HEK293 (cell line): ENCODE data around the gene KPNA1.
A peak's percentile ranks its signal among the peaks of the same experiment; 100 is the strongest.

ENCODE experiments used
- CTCF ChIA-PET: fragments of 350-600 bp; formaldehyde crosslinking; extraction: SDS; loops from one replicate; lab custom pipeline; 2021; ENCODE audit warnings: antibody characterized with exemption; lab: Yijun Ruan, JAX
- POLR2A ChIA-PET: fragments of 300-600 bp; formaldehyde crosslinking; extraction: SDS; loops from one replicate; lab custom pipeline; 2020; ENCODE audit warnings: antibody characterized with exemption, inconsistent platforms; lab: Yijun Ruan, JAX
- H3K27ac ChIP-seq: fragments of 200-500 bp; sonication (Bioruptor generic); 2 replicates; pipeline ENCODE4 v1.5.1; 2014; ENCODE audit warnings: low read depth, low read length, control low read depth, inconsistent platforms; ENCODE audit errors: extremely low read depth
- H3K36me3 ChIP-seq, 2 experiments: fragments of 200-500 bp in 1 of 2; sonication (Bioruptor generic) in 1 of 2; 1 replicate in 1 of 2; 2 replicates in 1 of 2; pipeline ENCODE4 v1.5.1; 2014 to 2017; ENCODE audit warnings: inconsistent platforms in 2 of 2, low read length in 2 of 2; ENCODE audit not compliant: control insufficient read depth in 2 of 2, insufficient read depth in 1 of 2
- H3K4me1 ChIP-seq: fragments of 200-500 bp; sonication (Bioruptor generic); 2 replicates; pipeline ENCODE4 v1.5.1; 2014; ENCODE audit warnings: mild to moderate bottlenecking, low read length, inconsistent platforms; ENCODE audit not compliant: control insufficient read depth, insufficient read depth
- H3K4me3 ChIP-seq: 2 replicates; pipeline ENCODE4 v1.5.1; 2011; ENCODE audit warnings: low read depth, mild to moderate bottlenecking, control low read depth, low read length, moderate library complexity
- H3K9me3 ChIP-seq: fragments of 200-500 bp; sonication (Bioruptor generic); 2 replicates; pipeline ENCODE4 v1.5.1; 2014; ENCODE audit warnings: low read depth, low read length, inconsistent platforms; ENCODE audit not compliant: control insufficient read depth, insufficient read depth
- GLI4 ChIP-seq: fragments of 450-650 bp; formaldehyde crosslinking; IDR thresholded peaks from 2 replicates; pipeline ENCODE4 v1.5.1; 2016; ENCODE audit warnings: missing biosample characterization, missing genetic modification characterization
- GLIS1 ChIP-seq: fragments of 450-650 bp; formaldehyde crosslinking; IDR thresholded peaks from 2 replicates; pipeline ENCODE4 v1.5.1; 2016; ENCODE audit warnings: missing biosample characterization, missing genetic modification characterization
- HOXC10 ChIP-seq: sonication (generic); formaldehyde crosslinking; IDR thresholded peaks from 2 replicates; pipeline ENCODE4 v1.8.1; 2023; ENCODE audit warnings: mild to moderate bottlenecking, missing genetic modification reagents
- MYNN ChIP-seq: fragments of 450-650 bp; formaldehyde crosslinking; IDR thresholded peaks from 2 replicates; pipeline ENCODE4 v1.5.1; 2016; ENCODE audit warnings: missing biosample characterization, missing genetic modification characterization, borderline replicate concordance
- SCRT1 ChIP-seq: fragments of 450-650 bp; formaldehyde crosslinking; IDR thresholded peaks from 2 replicates; pipeline ENCODE4 v1.5.1; 2016; ENCODE audit warnings: missing biosample characterization, missing genetic modification characterization, borderline replicate concordance
- SCRT2 ChIP-seq: fragments of 450-650 bp; formaldehyde crosslinking; IDR thresholded peaks from 2 replicates; pipeline ENCODE4 v1.5.1; 2016; ENCODE audit warnings: missing biosample characterization, missing genetic modification characterization
- SP3 ChIP-seq: fragments of 450-650 bp; formaldehyde crosslinking; IDR thresholded peaks from 2 replicates; pipeline ENCODE4 v1.5.1; 2016; ENCODE audit warnings: missing biosample characterization, missing genetic modification characterization
- WT1 ChIP-seq: fragments of 450-650 bp; formaldehyde crosslinking; IDR thresholded peaks from 2 replicates; pipeline ENCODE4 v1.5.1; 2016; ENCODE audit warnings: missing biosample characterization, missing genetic modification characterization
- ZBTB17 ChIP-seq: fragments of 450-650 bp; formaldehyde crosslinking; IDR thresholded peaks from 2 replicates; pipeline ENCODE4 v1.5.1; 2016; ENCODE audit warnings: missing biosample characterization, missing genetic modification characterization
- ZFP69B ChIP-seq: fragments of 450-650 bp; formaldehyde crosslinking; IDR thresholded peaks from 2 replicates; pipeline ENCODE4 v1.5.1; 2016; ENCODE audit warnings: missing biosample characterization, missing genetic modification characterization
- ZNF10 ChIP-seq: fragments of 450-650 bp; formaldehyde crosslinking; IDR thresholded peaks from 2 replicates; pipeline ENCODE4 v1.5.1; 2017; ENCODE audit warnings: missing biosample characterization, missing genetic modification characterization
- ZNF16 ChIP-seq: fragments of 450-650 bp; formaldehyde crosslinking; IDR thresholded peaks from 2 replicates; pipeline ENCODE4 v1.5.1; 2016; ENCODE audit warnings: low read depth, missing biosample characterization, missing genetic modification characterization
- ZNF184 ChIP-seq: fragments of 450-650 bp; IDR thresholded peaks from 2 replicates; pipeline ENCODE4 v1.5.1; 2018; ENCODE audit warnings: missing biosample characterization, mild to moderate bottlenecking, missing genetic modification characterization
- ZNF335 ChIP-seq: fragments of 450-650 bp; formaldehyde crosslinking; conservative IDR thresholded peaks from 2 replicates; pipeline ENCODE4 v1.5.1; 2016; ENCODE audit warnings: missing biosample characterization, missing genetic modification characterization
- ZNF366 ChIP-seq: fragments of 450-650 bp; formaldehyde crosslinking; conservative IDR thresholded peaks from 2 replicates; pipeline ENCODE4 v1.5.1; 2016; ENCODE audit warnings: missing biosample characterization, missing genetic modification characterization
- ZNF37A ChIP-seq: fragments of 450-650 bp; IDR thresholded peaks from 2 replicates; pipeline ENCODE4 v1.5.1; 2018; ENCODE audit warnings: missing biosample characterization, missing genetic modification characterization
- ZNF423 ChIP-seq: fragments of 450-650 bp; formaldehyde crosslinking; IDR thresholded peaks from 2 replicates; pipeline ENCODE4 v1.5.1; 2016; ENCODE audit warnings: missing biosample characterization, missing genetic modification characterization
- ZNF501 ChIP-seq: fragments of 450-650 bp; formaldehyde crosslinking; IDR thresholded peaks from 2 replicates; pipeline ENCODE4 v1.5.1; 2016; ENCODE audit warnings: missing biosample characterization, missing genetic modification characterization
- ZNF529 ChIP-seq: fragments of 450-650 bp; formaldehyde crosslinking; IDR thresholded peaks from 2 replicates; pipeline ENCODE4 v1.5.1; 2017; ENCODE audit warnings: missing genetic modification characterization, missing biosample characterization; ENCODE audit not compliant: insufficient replicate concordance
- ZNF558 ChIP-seq: fragments of 450-650 bp; formaldehyde crosslinking; IDR thresholded peaks from 2 replicates; pipeline ENCODE4 v1.5.1; 2016; ENCODE audit warnings: missing biosample characterization, missing genetic modification characterization
- ZNF596 ChIP-seq: fragments of 450-650 bp; IDR thresholded peaks from 2 replicates; pipeline ENCODE4 v1.5.0; 2018; ENCODE audit warnings: missing biosample characterization, mild to moderate bottlenecking, missing genetic modification characterization, moderate library complexity
- ZNF677 ChIP-seq: fragments of 450-650 bp; IDR thresholded peaks from 2 replicates; pipeline ENCODE4 v1.5.0; 2018; ENCODE audit warnings: missing biosample characterization, mild to moderate bottlenecking, missing genetic modification characterization, moderate library complexity
- ZNF701 ChIP-seq: fragments of 450-650 bp; formaldehyde crosslinking; IDR thresholded peaks from 2 replicates; pipeline ENCODE4 v1.5.1; 2016; ENCODE audit warnings: missing biosample characterization, missing genetic modification characterization
- ZXDB ChIP-seq: fragments of 450-650 bp; formaldehyde crosslinking; IDR thresholded peaks from 2 replicates; pipeline ENCODE4 v1.5.1; 2016; ENCODE audit warnings: missing biosample characterization, missing genetic modification characterization
- TF ChIP-seq, protein P1 (sequence below): fragments of 450-650 bp; formaldehyde crosslinking; conservative IDR thresholded peaks from 2 replicates; pipeline ENCODE4 v1.5.1; 2016; ENCODE audit warnings: low read depth, missing biosample characterization, missing genetic modification characterization
- TF ChIP-seq, protein P2 (sequence below): IDR thresholded peaks from 2 replicates; pipeline ENCODE4 v1.6.1; 2011; ENCODE audit warnings: mild to moderate bottlenecking, low read depth, low read length, borderline replicate concordance
- TF ChIP-seq, protein P3 (sequence below): fragments of 450-650 bp; formaldehyde crosslinking; IDR thresholded peaks from 2 replicates; pipeline ENCODE4 v1.5.1; 2016; ENCODE audit warnings: missing biosample characterization, missing genetic modification characterization

The KPNA1 gene

DNA sequence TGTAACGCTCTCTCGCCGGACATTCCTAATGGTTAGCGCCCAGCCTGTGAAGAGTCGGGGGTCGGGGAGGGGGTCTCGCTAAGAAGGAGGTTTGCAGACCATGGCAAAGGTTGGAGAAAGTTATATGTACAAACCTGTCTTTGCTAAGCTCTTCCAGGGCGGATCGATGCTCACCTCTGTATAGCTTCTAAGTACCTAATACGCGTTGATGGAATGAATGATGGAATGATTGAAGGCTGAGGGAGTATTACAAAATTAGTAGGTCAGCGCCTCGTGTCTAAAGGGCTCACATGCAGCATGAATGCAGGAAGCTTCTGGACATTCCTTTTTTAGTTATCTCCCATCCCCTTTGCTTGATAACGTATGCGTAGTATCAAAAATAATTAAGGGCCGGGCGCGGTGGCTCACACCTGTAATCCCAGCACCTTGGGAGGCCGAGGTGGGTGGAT is 305 bp upstream of the KPNA1 start:
- TF ChIP-seq ZNF335 (tag by site-specific recombination) (peak; percentile 56; the same call in 1 of the 2 replicates), WT1 (no peak), ZNF558 (tag by site-specific recombination) (no peak), SCRT2 (tag by site-specific recombination) (no peak)
- TF ChIP-seq, protein P1, sequence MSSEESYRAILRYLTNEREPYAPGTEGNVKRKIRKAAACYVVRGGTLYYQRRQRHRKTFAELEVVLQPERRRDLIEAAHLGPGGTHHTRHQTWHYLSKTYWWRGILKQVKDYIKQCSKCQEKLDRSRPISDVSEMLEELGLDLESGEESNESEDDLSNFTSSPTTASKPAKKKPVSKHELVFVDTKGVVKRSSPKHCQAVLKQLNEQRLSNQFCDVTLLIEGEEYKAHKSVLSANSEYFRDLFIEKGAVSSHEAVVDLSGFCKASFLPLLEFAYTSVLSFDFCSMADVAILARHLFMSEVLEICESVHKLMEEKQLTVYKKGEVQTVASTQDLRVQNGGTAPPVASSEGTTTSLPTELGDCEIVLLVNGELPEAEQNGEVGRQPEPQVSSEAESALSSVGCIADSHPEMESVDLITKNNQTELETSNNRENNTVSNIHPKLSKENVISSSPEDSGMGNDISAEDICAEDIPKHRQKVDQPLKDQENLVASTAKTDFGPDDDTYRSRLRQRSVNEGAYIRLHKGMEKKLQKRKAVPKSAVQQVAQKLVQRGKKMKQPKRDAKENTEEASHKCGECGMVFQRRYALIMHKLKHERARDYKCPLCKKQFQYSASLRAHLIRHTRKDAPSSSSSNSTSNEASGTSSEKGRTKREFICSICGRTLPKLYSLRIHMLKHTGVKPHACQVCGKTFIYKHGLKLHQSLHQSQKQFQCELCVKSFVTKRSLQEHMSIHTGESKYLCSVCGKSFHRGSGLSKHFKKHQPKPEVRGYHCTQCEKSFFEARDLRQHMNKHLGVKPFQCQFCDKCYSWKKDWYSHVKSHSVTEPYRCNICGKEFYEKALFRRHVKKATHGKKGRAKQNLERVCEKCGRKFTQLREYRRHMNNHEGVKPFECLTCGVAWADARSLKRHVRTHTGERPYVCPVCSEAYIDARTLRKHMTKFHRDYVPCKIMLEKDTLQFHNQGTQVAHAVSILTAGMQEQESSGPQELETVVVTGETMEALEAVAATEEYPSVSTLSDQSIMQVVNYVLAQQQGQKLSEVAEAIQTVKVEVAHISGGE (tag by site-specific recombination) = 0 out of 2 replicates have a peak, but pooled peaks have one; percentile 1
- TF ChIP-seq, protein P2, sequence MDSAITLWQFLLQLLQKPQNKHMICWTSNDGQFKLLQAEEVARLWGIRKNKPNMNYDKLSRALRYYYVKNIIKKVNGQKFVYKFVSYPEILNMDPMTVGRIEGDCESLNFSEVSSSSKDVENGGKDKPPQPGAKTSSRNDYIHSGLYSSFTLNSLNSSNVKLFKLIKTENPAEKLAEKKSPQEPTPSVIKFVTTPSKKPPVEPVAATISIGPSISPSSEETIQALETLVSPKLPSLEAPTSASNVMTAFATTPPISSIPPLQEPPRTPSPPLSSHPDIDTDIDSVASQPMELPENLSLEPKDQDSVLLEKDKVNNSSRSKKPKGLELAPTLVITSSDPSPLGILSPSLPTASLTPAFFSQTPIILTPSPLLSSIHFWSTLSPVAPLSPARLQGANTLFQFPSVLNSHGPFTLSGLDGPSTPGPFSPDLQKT = no peak
- Histone ChIP-seq H3K9me3 (no peaks in the 10 kb centered on the region), H3K36me3 (no peaks in the 10 kb centered on the region), H3K4me1 (peaks cover 7% of the 10 kb centered on the region; the same call in 1 of the 2 replicates), H3K4me3 (peak overlapping the region; percentile 77), H3K27ac (peak overlapping the region; percentile 98; the same call in 1 of the 2 replicates)
- POLR2A ChIA-PET = interaction anchor here (0.7 to 1.7 kb wide), 11 partner anchors 13 to 686 kb away, joined by 3 to 10 read pairs (median 4); partner anchors contain the start of genes DTX3L, FAM162A, PARP9 and SEC22A
- CTCF ChIA-PET = interaction anchor here (0.7 to 1.5 kb wide), 3 partner anchors 125 to 450 kb away, joined by 3 read pairs; no protein-coding TSS in a partner anchor

DNA sequence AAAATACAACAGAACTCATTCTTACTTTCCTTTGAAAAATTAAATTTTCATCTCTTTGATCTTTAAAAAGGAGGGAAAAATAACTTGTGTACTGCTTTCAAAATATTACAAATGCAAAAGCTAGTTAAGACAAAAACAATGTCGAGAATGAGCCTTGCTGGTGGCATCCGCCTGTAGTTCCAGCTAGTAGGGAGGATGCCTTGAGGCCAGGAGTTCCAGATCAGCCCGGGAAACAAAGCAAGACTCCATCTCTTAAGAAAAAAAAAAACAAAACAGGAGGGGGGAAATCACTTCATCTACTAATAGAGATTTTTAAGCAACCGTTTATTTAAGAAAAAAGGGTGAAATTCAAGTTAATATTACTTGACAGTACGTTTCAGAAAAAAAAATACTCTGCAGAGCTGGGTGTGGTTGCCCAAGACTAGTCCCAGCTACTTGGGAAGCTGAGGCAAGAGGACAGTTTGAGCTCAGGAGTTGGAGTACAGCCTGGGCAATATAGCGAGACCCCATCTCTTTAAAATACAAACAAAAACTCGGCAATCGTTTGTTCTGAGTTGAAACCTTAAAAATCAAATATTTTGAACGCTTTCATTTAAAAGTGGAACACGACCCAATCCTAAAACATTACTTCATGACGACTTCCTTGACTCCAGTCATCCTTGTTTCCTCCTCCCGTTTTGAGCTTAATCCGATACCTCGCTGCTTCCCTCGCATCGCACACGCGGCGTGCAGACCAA is 1.2 kb downstream of the KPNA1 start:
- H3K4me3 ChIP-seq = peak overlapping the region; percentile 77
- peak overlapping the region; percentile 98 for H3K27ac ChIP-seq
- POLR2A ChIA-PET = interaction anchor here (0.7 to 1.7 kb wide), 6 partner anchors 8 to 97 kb away, joined by 3 to 10 read pairs (median 4); partner anchors contain the start of gene WDR5B
- peaks cover 7% of the 10 kb centered on the region; the same call in 1 of the 2 replicates for H3K4me1 ChIP-seq
- CTCF ChIA-PET = interaction anchor here (0.6 kb wide), 1 partner anchor 166 kb away, joined by 3 read pairs; no protein-coding TSS in a partner anchor
- H3K9me3 ChIP-seq = no peaks in the 10 kb centered on the region
- H3K36me3 ChIP-seq = no peaks in the 10 kb centered on the region
- TF ChIP-seq SP3 = no peak
- no peak for TF ChIP-seq ZNF596 (tag by site-specific recombination)
- 0 out of 2 replicates have a peak, but pooled peaks have one; percentile 15 for TF ChIP-seq WT1
- TF ChIP-seq ZNF184 (tag by site-specific recombination) = no peak
- TF ChIP-seq HOXC10 (CRISPR knock-in tag) = no peak
- no peak for TF ChIP-seq ZNF10 (tag by site-specific recombination)
- no peak for TF ChIP-seq MYNN (tag by site-specific recombination)
- TF ChIP-seq ZNF423 = no peak
- no peak for TF ChIP-seq GLIS1 (tag by site-specific recombination)
- no peak for TF ChIP-seq ZNF501 (tag by site-specific recombination)
- TF ChIP-seq ZNF16 (tag by site-specific recombination) = no peak
- TF ChIP-seq ZNF701 (tag by site-specific recombination) = no peak
- TF ChIP-seq ZBTB17 (tag by site-specific recombination) = peak; percentile 88
- peak; percentile 34; the same call in 1 of the 2 replicates for TF ChIP-seq ZNF366
- TF ChIP-seq ZFP69B (tag by site-specific recombination) = no peak
- no peak for TF ChIP-seq GLI4
- TF ChIP-seq ZXDB = no peak
- no peak for TF ChIP-seq ZNF37A (tag by site-specific recombination)
- TF ChIP-seq, protein P3, sequence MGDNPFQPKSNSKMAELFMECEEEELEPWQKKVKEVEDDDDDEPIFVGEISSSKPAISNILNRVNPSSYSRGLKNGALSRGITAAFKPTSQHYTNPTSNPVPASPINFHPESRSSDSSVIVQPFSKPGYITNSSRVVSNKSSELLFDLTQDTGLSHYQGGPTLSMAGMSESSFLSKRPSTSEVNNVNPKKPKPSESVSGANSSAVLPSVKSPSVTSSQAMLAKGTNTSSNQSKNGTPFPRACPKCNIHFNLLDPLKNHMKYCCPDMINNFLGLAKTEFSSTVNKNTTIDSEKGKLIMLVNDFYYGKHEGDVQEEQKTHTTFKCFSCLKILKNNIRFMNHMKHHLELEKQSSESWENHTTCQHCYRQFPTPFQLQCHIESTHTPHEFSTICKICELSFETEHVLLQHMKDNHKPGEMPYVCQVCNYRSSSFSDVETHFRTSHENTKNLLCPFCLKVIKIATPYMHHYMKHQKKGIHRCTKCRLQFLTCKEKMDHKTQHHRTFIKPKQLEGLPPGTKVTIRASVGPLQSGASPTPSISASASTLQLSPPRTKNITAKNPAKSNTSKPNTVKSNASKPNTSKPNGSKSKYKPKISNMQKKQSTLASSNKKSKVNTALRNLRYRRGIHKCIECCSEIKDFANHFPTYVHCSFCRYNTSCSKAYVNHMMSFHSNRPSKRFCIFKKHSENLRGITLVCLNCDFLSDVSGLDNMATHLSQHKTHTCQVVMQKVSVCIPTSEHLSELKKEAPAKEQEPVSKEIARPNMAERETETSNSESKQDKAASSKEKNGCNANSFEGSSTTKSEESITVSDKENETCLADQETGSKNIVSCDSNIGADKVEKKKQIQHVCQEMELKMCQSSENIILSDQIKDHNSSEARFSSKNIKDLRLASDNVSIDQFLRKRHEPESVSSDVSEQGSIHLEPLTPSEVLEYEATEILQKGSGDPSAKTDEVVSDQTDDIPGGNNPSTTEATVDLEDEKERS (tag by site-specific recombination) = no peak
- TF ChIP-seq SCRT1 (tag by site-specific recombination) = no peak
- TF ChIP-seq ZNF677 (tag by site-specific recombination) = no peak
- TF ChIP-seq ZNF529 (tag by site-specific recombination) = no peak
